GM19467 (cell line): ENCODE results near the gene PARD3B.

Experiments
- ATAC-seq: cut with Tn5 transposase; IDR thresholded peaks from one replicate; pipeline ENCODE4 v1.9.1; 2021; ENCODE audit warnings: mild to moderate bottlenecking, moderate library complexity; ENCODE audit not compliant: unreplicated experiment

The PARD3B gene

DNA sequence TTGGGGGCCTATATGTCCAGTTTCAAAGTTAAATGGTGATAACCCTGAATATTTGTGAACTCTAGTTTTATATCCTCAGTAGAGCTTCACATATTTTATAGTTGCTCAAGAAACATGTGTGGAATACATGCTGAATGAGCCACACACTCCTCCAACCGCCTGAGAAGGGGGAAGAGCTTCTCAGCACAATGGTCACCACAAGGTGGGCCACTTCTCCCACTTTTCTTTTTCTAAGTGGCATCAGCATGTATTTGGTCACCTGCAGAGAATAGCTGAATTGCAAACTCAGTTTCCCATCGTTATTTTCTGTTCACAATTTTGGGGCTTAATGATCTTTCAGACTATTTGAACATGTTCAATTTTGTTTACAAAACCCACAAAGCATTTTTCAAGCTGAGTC, 340.5 kb downstream of the PARD3B start:
- no peak for ATAC-seq

DNA sequence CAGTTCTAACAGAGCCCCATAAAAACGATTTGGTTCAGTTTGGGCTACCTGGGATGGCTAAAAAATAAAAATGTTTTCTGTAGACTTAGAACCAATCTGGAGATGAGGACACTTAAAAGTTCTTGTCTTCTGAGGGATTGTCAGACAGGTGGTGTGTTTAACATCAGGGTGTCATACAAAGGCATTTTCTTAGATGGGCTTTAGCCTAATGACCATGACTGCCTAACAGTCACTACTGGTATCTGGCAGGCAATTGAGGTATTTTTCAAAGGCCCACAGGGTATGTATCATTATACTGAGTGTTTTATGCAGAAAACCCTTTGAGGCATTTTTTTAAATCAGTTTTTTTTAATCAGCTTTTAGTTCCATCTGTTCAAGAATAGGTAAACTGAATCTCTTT, 341.4 kb downstream of the PARD3B start:
- no peak for ATAC-seq

DNA sequence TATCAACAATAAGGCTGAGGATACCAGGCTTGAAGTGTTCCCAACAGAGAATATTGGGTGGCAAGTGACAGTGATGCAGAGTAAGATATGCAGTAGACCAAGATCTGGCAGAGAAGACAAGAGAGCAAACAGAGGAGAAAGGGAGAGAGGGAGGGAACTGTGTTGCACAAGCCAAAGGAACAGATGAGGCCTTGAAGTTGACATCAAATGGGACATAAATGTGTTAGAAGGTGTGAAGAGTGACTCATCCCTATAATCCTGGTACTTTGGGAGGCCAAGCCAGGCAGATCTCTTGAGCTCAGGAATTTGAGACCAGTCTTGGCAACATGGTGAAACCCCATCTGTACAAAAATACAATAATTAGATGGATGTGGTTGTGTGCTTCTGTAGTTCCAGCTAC, 342.9 kb downstream of the PARD3B start:
- no peak for ATAC-seq

- ATAC-seq = no peak
These were observed 345.4 kb downstream of the PARD3B start for GRCh38 chr2:204890680-204891079.

- ATAC-seq = no peak
These were observed 346.5 kb downstream of the PARD3B start for GRCh38 chr2:204891739-204892138.

DNA sequence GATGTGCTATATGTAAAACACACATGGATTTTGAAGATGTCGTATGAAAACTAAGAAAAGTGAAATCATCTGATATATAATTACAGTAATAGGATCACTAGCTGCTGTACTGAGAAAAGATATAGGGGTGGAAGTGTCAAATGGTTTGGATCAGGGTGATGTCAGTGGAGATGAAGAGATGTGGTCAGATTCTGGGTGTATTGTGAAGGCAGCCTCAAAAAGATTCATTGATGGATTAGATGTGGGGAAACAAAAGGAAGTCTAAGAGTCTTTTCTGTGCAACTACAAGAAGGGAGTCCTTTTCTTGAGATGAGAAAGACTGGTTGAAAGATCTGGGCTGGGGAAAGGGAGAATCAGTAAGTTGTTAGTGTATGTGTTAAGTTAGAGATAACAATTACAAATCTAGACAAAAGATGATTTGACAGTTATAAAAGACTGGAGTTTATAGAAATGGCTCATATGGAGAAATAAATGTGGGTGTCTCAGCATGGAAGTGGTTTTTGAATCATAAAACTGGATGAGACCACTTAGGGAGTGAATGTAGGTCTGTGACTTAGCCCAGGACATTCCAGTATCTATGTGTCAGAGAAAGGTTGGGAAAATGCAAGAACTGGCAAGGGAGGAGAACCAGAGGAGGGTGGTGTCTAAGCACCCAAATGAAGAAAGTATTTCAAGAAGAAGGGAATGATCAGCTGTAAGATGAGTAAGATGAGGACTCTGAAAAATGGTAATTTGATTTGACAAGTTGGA, 347.4 kb downstream of the PARD3B start:
- no peak for ATAC-seq

DNA sequence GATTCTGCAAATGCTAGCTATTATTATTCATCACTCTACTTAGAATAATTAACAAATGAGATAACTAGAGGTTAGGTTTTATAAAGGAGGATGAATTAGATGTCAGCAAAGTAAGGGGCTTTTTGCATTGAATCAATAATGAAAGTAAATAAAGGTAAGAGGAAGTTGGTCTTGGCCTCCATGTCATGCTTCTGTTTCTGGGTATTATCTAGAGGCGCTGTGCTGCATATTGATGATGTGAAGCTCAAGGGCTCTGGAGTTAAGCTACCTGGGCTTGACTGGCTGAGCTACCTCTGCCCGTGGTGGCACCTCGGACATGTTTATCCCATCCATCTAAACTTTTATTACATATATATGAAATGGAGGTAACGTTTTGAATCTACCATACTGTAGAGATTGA, 350.9 kb downstream of the PARD3B start:
- ATAC-seq = no peak

DNA sequence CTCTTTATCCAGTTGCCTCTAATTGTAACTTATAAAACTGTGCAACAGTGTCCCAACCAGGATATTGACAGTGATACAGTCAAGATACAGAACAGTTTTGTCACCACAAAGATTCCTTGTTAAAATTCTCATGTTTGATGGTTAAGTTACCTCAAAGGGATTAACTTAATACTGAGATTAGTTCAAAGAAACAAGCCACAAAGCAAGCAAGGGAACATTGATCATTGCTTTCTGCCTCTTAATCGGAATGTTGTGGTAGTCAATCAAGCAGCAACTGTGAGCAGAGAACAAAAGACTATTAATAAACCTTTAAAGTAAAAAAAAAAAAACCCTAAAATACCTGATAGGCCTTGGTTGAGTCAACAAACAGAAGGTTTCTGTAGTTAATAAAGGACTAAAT, 352.3 kb downstream of the PARD3B start:
- ATAC-seq = no peak

DNA sequence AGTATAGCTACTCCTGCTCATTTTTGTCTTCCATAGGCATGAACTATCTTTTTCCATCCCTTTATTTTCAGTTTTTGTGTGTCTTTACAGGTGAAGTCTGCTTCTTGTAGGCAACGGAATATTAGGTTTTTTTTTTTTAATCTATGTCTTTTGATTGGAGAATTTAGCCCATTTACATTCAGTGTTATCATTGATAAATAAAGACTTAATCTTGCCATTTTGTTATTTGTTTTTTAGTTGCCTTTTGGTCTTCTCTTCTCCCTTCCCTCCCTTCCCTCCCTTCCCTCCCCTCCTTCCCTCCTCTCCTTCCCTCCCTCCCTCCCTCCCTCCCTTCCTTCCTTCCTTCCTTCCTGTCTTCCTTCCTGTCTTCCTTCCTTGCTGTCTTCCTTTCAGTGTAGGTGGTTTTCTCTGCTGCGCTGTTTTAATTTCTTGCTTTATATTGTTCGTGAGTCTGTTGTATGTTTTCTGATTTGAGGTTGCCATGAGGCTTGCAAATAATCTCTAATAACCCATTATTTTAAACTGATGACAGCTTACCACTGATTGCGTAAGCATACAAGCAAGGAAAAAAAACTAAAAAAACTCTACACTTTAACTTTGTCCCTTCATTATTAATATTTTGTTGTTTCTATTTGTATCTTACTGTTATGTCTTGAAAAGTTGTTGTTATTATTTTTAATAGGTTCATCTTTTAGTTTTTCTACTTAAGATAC, 353.8 kb downstream of the PARD3B start:
- no peak for ATAC-seq

DNA sequence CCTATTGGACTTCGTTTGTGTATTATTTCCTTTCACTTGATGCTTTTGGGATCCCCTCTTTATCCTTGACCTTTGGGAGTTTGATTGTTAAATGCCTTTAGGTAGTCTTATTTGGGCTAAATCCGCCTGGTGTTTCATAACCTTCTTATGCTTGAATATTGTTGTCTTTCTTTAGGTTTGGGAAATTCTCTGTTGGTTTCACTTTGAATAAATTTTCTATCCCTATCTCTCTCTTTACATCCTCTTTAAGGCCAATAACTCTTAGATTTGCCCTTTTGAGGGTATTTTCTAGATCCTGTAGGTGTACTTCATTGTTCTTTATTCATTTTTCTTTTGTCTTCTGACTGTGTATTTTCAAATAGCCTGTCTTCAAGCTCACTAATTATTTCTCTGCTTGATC, 354.7 kb downstream of the PARD3B start:
- no peak for ATAC-seq

DNA sequence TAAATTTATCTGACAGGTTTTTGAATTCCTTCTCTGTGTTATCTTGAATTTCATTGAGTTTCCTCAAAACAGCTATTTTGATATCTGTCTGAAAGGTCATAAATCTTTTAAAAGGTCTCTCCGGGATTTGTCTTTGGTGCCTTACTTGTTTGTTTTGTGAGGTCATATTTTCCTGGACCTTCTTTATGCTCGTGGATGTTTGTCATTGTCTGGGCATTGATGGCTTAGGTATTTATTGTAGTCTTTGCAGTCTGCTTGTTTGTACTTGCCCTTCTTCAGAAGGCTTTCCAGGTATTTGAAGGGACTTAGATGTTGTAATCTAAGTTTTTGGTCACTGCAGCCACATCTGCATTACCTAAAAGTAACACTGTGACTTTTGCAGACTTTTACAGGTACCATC, 355.2 kb downstream of the PARD3B start:
- ATAC-seq = no peak

GRCh38 chr2:204900910-204901309, 355.6 kb downstream of the PARD3B start:
- no peak for ATAC-seq

DNA sequence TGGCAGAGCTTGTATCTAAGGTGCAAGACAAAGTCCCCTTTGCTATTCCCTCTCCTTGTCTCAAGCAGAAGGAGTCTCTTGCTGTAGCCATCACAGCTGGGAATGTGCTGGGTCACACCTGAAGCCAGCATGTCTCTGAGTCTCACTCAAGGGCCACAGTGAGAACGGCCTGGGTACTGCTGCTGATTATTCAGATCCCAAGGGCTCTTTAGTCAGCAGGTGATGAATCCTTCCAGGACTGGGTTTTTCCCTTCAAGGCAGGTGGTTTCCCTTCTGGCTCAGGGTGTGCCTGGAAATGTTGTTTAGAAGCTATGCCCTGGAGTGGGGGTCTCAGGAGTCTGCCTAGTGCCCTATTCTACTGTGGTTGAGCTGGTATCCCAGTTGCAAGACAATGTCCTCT, 356.3 kb downstream of the PARD3B start:
- no peak for ATAC-seq

DNA sequence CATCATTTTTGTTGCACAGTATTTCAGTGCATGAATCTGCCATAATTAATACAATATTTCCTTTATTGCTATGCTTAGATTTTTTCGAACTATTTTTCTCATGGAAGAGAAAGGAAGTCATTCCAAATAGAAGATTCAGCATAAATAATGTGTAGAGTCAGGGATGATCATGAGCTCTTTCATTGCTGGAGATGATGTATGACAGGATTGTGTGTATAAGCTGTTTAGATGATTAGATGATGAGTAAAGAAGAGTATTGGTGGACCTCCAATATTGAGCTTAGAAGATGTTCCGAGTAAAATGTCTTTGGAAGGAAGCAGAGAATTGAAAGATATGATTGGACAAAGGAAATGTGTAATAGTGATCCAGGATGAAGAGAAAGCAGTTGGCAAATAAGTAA, 364.5 kb downstream of the PARD3B start:
- ATAC-seq = no peak

DNA sequence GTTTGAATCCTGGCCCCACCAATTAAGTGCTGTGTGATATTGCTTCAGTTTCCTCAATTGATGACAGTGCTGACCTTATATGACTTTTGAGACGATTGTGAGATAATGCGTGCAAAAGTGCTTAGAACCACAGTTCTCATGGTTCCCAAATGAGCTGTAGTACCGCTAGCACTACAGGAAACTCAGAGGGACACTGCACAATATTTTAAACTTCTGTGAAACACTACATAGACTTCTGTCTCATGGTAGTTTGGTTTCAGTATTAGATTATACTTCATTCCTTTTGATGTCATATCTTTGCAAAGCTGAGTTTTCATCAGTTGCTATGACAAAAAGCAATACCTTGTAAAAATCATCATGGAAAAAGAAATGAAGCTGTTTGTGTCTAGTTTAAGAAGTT, 368.0 kb downstream of the PARD3B start:
- ATAC-seq = no peak

GRCh38 chr2:204913854-204914464, 368.7 kb downstream of the PARD3B start:
- ATAC-seq = no peak

GRCh38 chr2:204914708-204915107, 369.4 kb downstream of the PARD3B start:
- no peak for ATAC-seq

- no peak for ATAC-seq
These were observed 371.9 kb downstream of the PARD3B start for GRCh38 chr2:204917089-204917701.

DNA sequence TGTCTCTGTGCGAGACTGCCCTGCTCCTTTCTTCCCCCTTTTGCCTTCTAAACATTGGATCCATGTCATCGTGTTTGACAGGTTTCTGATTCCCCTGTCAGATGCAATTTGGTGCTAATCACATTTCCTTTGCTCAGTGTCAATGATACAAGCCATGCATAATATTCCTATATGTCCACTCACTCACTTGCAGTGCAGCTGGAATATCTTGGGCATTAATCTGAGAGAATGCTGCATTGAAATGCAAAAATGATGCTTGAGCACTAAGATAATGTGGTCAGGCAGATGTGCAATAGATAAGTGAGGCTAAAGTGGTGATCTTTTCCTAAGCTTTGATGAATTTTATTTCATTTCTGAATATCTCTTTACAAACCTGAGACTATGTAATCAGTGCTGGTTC, 375.5 kb downstream of the PARD3B start:
- no peak for ATAC-seq

DNA sequence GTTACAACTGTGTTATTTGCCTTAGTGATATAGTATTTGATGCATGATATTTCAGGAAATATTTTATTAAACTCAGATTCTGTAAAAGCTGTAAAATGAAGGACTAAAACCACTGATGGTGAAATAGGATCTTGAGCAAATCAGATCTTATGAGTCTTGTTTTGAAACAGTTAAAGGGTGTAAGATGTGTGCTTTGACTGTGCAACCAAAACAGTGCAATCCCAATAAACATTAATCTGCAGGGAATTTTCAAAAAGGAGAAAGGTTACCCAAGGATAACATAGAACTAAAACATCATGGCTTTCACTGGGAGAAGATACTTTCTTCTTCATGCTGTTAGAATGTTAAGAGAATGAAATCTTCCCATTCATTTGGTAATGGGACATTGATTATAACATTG, 378.7 kb downstream of the PARD3B start:
- no peak for ATAC-seq

DNA sequence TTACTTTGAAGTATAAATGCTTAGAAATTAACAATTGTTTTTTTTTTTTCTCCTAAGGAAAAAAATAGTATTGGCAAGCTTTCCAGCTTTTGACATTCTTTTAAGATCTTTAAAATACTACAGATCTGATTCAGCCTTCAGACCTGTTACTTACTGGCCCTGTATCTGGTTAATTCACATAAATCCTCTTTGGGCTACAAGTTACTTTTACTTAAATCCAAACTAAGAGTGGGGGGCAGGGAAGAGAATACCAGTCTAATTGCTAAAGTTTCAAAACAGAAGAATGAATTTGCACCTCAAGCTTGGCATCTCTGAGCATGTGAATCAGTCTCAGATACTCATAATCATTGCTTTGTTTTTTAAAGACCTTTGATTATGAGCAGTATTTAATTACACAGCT, 386.3 kb downstream of the PARD3B start:
- no peak for ATAC-seq
